Measurements from ENCODE around the gene HBA2. TPM values are rescaled to one million over a fixed set of nuclear protein-coding genes. Genes with fewer than 3 reads are reported as not detected.
A peak's percentile ranks its signal among the peaks of the same experiment; 100 is the strongest.
"Not testable (repeated sequence)": the region's sequence is repeated elsewhere in the genome, so short reads cannot be mapped to it uniquely, and the experiment has no call there.

The HBA2 gene
- total and polyA plus RNA-seq, 8 donors = 142 to 5,766 (median 1,612) TPM

DNA sequence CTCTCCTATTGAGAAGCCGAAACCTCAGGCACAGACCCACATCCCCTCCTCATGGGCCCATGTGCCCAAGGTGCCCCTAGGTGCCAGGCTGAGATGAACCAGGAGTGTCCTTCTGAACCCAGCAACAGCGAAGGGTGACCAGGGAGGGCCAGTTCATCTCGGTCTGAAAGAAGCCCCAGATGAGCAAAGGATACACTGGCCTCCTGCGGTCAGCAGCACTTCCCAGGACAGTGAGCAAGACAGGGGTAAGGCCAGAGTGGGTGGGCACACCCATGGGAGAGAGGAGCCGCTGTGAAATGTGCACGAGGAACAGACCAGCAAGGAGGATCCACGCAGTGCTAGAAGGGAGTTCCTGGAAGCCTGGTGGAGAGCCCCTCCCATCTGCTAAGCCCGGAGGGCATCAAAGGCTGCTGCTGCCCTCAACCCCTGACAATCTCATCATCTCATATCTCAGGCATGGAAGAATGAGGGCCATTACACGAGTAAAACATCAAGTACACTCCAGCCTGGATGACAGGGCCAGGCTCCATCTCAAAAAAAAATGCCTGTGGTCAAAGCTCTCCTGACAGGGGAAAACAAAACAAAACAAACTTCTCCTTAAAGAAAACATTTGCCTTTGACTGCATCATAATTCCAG lies 23.5 kb upstream of the HBA2 start:
- no peak overlapping the region for H3K4me3 ChIP-seq
- ATAC-seq = no peak
- H3K9me3 ChIP-seq = no peaks in the 10 kb centered on the region
- intact Hi-C loops (cut with DNase I) = no loop called here
- no peaks in the 10 kb centered on the region for H3K36me3 ChIP-seq
- no peak overlapping the region for H3K27ac ChIP-seq
- H3K4me1 ChIP-seq = no peaks in the 10 kb centered on the region
- no peak for DNase-seq
- no peak for TF ChIP-seq CTCF (IDR thresholded peaks at IDR 0.05)
- peaks cover 0 to 29% of the 10 kb centered on the region in 2 donors for H3K27me3 ChIP-seq

DNA sequence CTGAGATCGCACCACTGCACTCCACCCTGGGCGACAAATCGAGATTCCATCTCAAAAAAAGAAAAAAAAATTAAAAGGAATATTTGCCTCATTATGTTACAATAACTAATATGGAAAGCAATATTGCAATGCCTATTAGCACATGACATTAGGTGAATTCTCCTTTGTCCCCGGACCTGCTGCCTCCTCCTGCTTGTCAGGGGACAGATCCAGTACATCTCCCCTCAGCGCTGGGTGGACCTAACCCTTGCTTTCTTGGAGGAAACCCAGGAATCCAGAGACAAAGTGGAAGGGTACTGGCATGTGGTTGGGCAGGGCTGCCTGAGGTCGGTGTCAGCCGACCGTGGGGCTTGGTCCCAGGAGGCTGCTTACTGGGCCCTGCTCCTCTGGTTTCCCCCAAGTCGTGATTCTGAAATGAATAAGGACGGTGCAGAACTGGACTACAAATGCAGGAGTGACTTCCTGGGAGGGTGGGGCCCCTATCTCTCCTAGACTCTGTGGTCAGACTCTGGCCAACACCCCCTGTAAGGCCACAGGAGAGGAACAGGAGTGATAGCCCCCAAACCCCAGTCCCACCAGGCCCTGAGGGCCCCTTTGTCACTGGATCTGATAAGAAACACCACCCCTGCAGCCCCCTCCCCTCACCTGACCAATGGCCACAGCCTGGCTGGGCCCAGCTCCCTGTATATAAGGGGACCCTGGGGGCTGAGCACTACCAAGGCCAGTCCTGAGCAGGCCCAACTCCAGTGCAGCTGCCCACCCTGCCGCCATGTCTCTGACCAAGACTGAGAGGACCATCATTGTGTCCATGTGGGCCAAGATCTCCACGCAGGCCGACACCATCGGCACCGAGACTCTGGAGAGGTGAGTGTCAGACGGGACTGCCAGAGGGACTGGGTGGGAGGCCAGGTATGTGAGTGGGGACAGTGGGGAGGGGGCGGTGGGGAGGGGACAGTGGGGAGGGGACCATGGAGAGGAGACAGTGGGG lies 20.2 kb upstream of the HBA2 start, which contains the start of gene HBZ:
Gene HBZ, plus strand, starts transcription at position 504 of the 988 bp plus-strand sequence. Its CDS starts 266 bp downstream, at position 770.
- H3K27ac ChIP-seq = no peak within 1 kb of the TSS
- H3K27me3 ChIP-seq = peaks cover 11 to 57% of the 10 kb centered on the region in 2 donors
- no peak within 1 kb of the TSS for H3K4me3 ChIP-seq
- H3K36me3 ChIP-seq = no peaks in the 10 kb centered on the region
- no peak for TF ChIP-seq CTCF (IDR thresholded peaks at IDR 0.05)
- no peaks in the 10 kb centered on the region for H3K9me3 ChIP-seq
- ATAC-seq (no peak), DNase-seq (no peak)
- intact Hi-C loops (cut with DNase I) = no loop called here
- peaks cover 8 to 11% of the 10 kb centered on the region in 2 donors for H3K4me1 ChIP-seq

DNA sequence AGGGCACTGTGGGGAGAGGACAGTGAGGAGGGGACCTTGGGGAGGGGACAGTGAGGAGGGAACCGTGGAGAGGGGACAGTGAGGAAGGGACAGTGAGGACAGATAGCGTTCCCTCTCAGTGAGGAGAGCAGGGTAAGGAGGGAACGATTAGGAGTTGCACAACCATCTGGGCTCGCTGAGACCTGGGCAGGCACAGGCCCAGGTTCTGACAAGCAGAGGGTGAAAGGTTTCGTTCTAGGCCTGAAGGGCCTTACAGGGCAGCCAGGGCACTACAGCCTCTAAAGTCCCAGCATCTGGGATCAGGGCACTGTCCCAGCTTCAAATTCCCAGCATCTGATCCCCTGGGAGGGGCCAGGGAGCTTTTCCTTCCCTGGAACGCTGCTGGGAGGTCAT lies 19.6 kb upstream of the HBA2 start:
- intact Hi-C loops (cut with DNase I); H3K9me3 ChIP-seq: not testable (repeated sequence)
- peak; percentile 39 for ATAC-seq

DNA sequence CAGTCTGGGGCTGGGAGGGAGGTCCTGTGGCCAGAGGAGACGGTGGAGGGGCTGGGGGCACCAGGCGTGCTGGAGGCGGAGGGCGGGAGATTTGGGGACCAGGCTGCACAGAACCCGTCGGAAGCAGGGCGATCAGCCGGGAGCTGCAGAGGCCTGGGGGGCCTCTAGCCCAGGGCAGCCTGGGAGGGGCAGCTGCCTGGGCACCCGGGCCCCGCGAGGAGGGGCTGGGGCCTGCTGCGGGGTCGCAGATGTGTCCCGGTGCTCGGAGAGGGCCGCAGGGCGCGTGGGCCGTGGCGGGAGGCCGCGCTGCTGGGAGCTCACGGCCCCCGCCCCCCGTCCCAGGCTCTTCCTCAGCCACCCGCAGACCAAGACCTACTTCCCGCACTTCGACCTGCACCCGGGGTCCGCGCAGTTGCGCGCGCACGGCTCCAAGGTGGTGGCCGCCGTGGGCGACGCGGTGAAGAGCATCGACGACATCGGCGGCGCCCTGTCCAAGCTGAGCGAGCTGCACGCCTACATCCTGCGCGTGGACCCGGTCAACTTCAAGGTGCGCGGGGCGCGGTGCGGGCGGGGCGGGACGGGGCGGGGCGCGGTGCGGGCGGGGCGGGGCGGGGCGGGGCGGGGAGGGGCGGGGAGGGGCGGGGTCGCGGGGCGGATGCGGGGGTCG lies 19.0 kb upstream of the HBA2 start:
- H3K4me3 ChIP-seq; H3K36me3 ChIP-seq; H3K27ac ChIP-seq; DNase-seq; H3K9me3 ChIP-seq; intact Hi-C loops (cut with DNase I): not testable (repeated sequence)
- peak; percentile 23 for ATAC-seq
- Histone ChIP-seq H3K27me3 (peaks cover 11 to 67% of the 10 kb centered on the region in 2 donors), H3K4me1 (peaks cover 8 to 11% of the 10 kb centered on the region in 2 donors)

More for the DNA sequence above, 19.6 kb upstream of the HBA2 start:
- H3K36me3 ChIP-seq, H3K4me3 ChIP-seq, H3K27ac ChIP-seq, DNase-seq: not testable (repeated sequence)
- Histone ChIP-seq H3K27me3 (peaks cover 11 to 64% of the 10 kb centered on the region in 2 donors), H3K4me1 (peaks cover 8 to 11% of the 10 kb centered on the region in 2 donors)

GRCh38 chr16:154217-155030 lies 18.3 kb upstream of the HBA2 start:
- ATAC-seq = peak; percentile 72
- H3K27ac ChIP-seq = no peak overlapping the region
- no peaks in the 10 kb centered on the region for H3K36me3 ChIP-seq
- DNase-seq = peak in 1 of 4 donors; percentile 53
- H3K27me3 ChIP-seq = peaks cover 11 to 60% of the 10 kb centered on the region in 2 donors
- H3K9me3 ChIP-seq = no peaks in the 10 kb centered on the region
- H3K4me3 ChIP-seq = peak overlapping the region; percentile 27 to 43
- no peak for TF ChIP-seq CTCF (IDR thresholded peaks at IDR 0.05)
- intact Hi-C loops (cut with DNase I) = no loop called here
- H3K4me1 ChIP-seq = peaks cover 8 to 11% of the 10 kb centered on the region in 2 donors

All from left lung (tissue), 10 donors.